Measurements from ENCODE around the gene URI1. TPM values are rescaled to one million over a fixed set of nuclear protein-coding genes. Genes with fewer than 3 reads are reported as not detected.

The URI1 gene
- total and polyA plus RNA-seq, 2 of the 8 experiments (the other 6 are each of a cell fraction or from before 2014, with no cell fraction given), result 27.7 to 64.3 TPM

GRCh38 chr19:29966588-29967249 is 24.7 kb downstream of the URI1 start:
- Histone ChIP-seq H2BK15ac (ENCODE audit: low read length) (no peak overlapping the region), H3K18ac (ENCODE audit: extremely low read depth, low read length) (no peak overlapping the region), H2BK120ac (replicated peaks; ENCODE audit: low read depth, low read length) (no peak overlapping the region), H4K8ac (ENCODE audit: extremely low read depth, insufficient read depth, low read length) (no peak overlapping the region), H2AK5ac (ENCODE audit: low read depth, low read length) (no peak overlapping the region), H4K91ac (replicated peaks; ENCODE audit: insufficient read length, low read length) (no peak overlapping the region), H3K56ac (replicated peaks; ENCODE audit: insufficient read length, low read depth, low read length) (no peak overlapping the region), H2BK5ac (ENCODE audit: low read depth, low read length) (no peak overlapping the region), H4K20me1 (replicated peaks in 1 of 2; ENCODE audit: control insufficient read depth in 1 of 2, insufficient read depth in 2 of 2, low read length in 2 of 2) (peaks cover 6 to 8% of the 10 kb centered on the region in 2 experiments), H3K4ac (replicated peaks; ENCODE audit: insufficient read length, low read depth, low read length) (no peak overlapping the region), H3K27ac (ENCODE audit: low read depth, low read length) (no peak overlapping the region), H2BK12ac (ENCODE audit: low read depth, low read length) (no peak overlapping the region), H2BK20ac (ENCODE audit: low read length) (no peak overlapping the region), H3K4me2 (ENCODE audit: insufficient read depth in 1 of 2, low read depth in 2 of 2, low read length in 2 of 2) (no peak overlapping the region), H3K9ac (replicated peaks in 1 of 4; ENCODE audit: extremely low read depth in 1 of 4, low read depth in 3 of 4, low read length in 3 of 4) (no peak overlapping the region), H3K9me3 (ENCODE audit: insufficient read depth in 2 of 2, low read depth in 1 of 2, low read length in 1 of 2) (no peaks in the 10 kb centered on the region), H3K27me3 (replicated peaks in 1 of 4; ENCODE audit: control insufficient read depth in 3 of 4, extremely low read depth in 1 of 4, insufficient read depth in 3 of 4, low read length in 3 of 4) (no peaks in the 10 kb centered on the region), H3K23me2 (ENCODE audit: low read depth, low read length) (no peaks in the 10 kb centered on the region), H3K36me3 (ENCODE audit: control insufficient read depth in 2 of 4, insufficient read depth in 4 of 4, low read length in 3 of 4) (no peaks in the 10 kb centered on the region), H3K23ac (ENCODE audit: insufficient read length) (no peak overlapping the region), H3K4me1 (replicated peaks in 1 of 4; ENCODE audit: control insufficient read depth in 3 of 4, insufficient read depth in 4 of 4, low read length in 3 of 4) (no peaks in the 10 kb centered on the region; a peak in 1 of 7 replicates), H3K4me3 (ENCODE audit: extremely low read depth in 1 of 4, insufficient read depth in 2 of 4, low read depth in 3 of 4, low read length in 4 of 4) (no peak overlapping the region), H3K14ac (ENCODE audit: insufficient read length) (no peak overlapping the region), H3K79me1 (ENCODE audit: low read depth, low read length) (peaks cover 3% of the 10 kb centered on the region; the same call in 1 of the 2 replicates), H2AFZ (ENCODE audit: low read length) (no peak overlapping the region), H4K5ac (ENCODE audit: insufficient read length, low read depth, low read length) (no peak overlapping the region), H3K79me2 (ENCODE audit: control insufficient read depth in 1 of 2, insufficient read depth in 2 of 2, low read length in 2 of 2) (peaks cover 0 to 98% of the 10 kb centered on the region in 2 experiments; a peak in 3 of 4 replicates)
- FAIRE-seq, result no peak
- TF ChIP-seq POLR2AphosphoS5 (IDR thresholded peaks at IDR 0.05; ENCODE audit: low read depth, low read length) (no peak), HDAC2 (IDR thresholded peaks at IDR 0.05; ENCODE audit: borderline replicate concordance in 1 of 2, low read depth in 2 of 2, low read length in 2 of 2) (no peak), ZNF274 (IDR thresholded peaks at IDR 0.05; ENCODE audit: borderline replicate concordance, extremely low read depth, low read length) (no peak)
- POLR2A ChIA-PET (ENCODE audit: partially characterized antibody), result interaction anchor here (0.6 to 1.2 kb wide), 2 partner anchors 10 to 25 kb away, joined by 3 to 5 read pairs; partner anchors contain the start of gene URI1
- DNase-seq (ENCODE audit: low read depth in 1 of 2, low spot score in 2 of 2), result no peak
- CTCF ChIA-PET (ENCODE audit: partially characterized antibody), result interaction anchor here (0.6 to 1.7 kb wide), 11 partner anchors 9 to 250 kb away, joined by 3 to 8 read pairs (median 3); no protein-coding TSS in a partner anchor

All from H1 (cell line).